ENCODE measurements around the gene AKAP1. TPM values are rescaled to one million over a fixed set of nuclear protein-coding genes. Genes with fewer than 3 reads are reported as not detected.

The AKAP1 gene
- total RNA-seq (2014; rRNA removed; shearing (Covaris generic); ENCODE audit: low replicate concordance) = 56.1 and 71.2 TPM in 2 replicates

DNA sequence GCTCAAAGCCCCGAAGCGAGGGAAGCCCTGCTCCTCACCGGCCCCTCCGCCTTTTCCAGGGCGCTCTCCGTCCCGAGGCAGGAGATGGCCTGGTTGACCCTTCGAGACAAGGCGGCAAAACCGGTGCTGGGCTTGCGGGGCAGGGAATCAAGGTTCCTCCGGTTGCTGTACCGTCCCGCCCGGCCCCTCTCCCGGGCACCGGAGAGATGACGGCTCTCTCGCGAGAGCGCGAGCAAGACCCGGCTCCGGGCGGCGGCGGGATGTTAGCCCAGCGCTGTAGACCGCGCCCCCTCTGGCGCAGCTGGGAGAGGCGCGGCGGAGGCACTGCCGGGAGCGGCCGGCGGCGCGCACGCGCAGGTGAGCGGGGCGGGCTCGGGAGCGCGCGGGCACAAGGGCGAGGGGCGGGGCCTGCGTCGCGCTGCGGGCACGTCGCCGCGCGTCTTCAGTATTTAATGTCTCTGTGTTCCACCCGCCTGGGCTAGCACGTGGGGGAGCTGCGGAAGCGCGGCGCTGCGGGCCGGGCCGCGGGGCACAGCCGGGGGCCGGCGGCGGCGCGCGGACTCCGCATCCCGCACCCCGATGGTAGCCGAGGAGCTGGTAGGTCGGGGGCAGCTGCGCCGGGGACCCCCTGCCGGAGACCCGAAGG, at the start of gene AKAP1:
TSS of gene AKAP1 (plus strand) at position 445 of the 646 bp plus-strand sequence. CDS start 20,219 bp downstream, outside the sequence.
- peak within 1 kb of the TSS; percentile 96 for H2AFZ ChIP-seq (ENCODE audit: low read length)
- H4K20me1 ChIP-seq (ENCODE audit: insufficient read depth, low read depth, low read length) = peaks cover 39% of the 10 kb centered on the region
- no peaks in the 10 kb centered on the region for H3K27me3 ChIP-seq (ENCODE audit: low read length)
- H3K79me2 ChIP-seq (ENCODE audit: low read length) = peaks cover 47% of the 10 kb centered on the region
- H3K4me1 ChIP-seq (ENCODE audit: low read length) = peaks cover 42% of the 10 kb centered on the region
- H3K27ac ChIP-seq (ENCODE audit: low read length) = peak within 1 kb of the TSS; percentile 63
- no peaks in the 10 kb centered on the region for H3K9me2 ChIP-seq (replicated peaks; ENCODE audit: insufficient read depth, low read length)
- peak within 1 kb of the TSS; percentile 83 for H3K4me3 ChIP-seq (ENCODE audit: low read length)
- no peaks in the 10 kb centered on the region for H3K36me3 ChIP-seq (ENCODE audit: insufficient read depth, low read length)
- peak within 1 kb of the TSS; percentile 99 for H3K4me2 ChIP-seq (ENCODE audit: low read depth, low read length, poor library complexity, severe bottlenecking)
- DNase-seq = peak; percentile 99
- H3K9me3 ChIP-seq (ENCODE audit: low read length) = no peaks in the 10 kb centered on the region
- H3K9ac ChIP-seq (ENCODE audit: low read length) = peak within 1 kb of the TSS; percentile 92

- H3K9me3 ChIP-seq (ENCODE audit: low read length) = no peaks in the 10 kb centered on the region
- H3K36me3 ChIP-seq (ENCODE audit: insufficient read depth, low read length) = no peaks in the 10 kb centered on the region
- no peak overlapping the region for H3K4me2 ChIP-seq (ENCODE audit: low read depth, low read length, poor library complexity, severe bottlenecking)
- no peak overlapping the region for H3K9ac ChIP-seq (ENCODE audit: low read length)
- no peaks in the 10 kb centered on the region for H3K27me3 ChIP-seq (ENCODE audit: low read length)
- no peaks in the 10 kb centered on the region for H4K20me1 ChIP-seq (ENCODE audit: insufficient read depth, low read depth, low read length)
- H3K9me2 ChIP-seq (replicated peaks; ENCODE audit: insufficient read depth, low read length) = no peaks in the 10 kb centered on the region
- H3K4me1 ChIP-seq (ENCODE audit: low read length) = no peaks in the 10 kb centered on the region
- H3K27ac ChIP-seq (ENCODE audit: low read length) = no peak overlapping the region
- H3K79me2 ChIP-seq (ENCODE audit: low read length) = no peaks in the 10 kb centered on the region
- H3K4me3 ChIP-seq (ENCODE audit: low read length) = no peak overlapping the region
- H2AFZ ChIP-seq (ENCODE audit: low read length) = no peak overlapping the region
- no peak for DNase-seq
Measured at GRCh38 chr17:57035971-57036481, 49.0 kb upstream of the AKAP1 start.

DNA sequence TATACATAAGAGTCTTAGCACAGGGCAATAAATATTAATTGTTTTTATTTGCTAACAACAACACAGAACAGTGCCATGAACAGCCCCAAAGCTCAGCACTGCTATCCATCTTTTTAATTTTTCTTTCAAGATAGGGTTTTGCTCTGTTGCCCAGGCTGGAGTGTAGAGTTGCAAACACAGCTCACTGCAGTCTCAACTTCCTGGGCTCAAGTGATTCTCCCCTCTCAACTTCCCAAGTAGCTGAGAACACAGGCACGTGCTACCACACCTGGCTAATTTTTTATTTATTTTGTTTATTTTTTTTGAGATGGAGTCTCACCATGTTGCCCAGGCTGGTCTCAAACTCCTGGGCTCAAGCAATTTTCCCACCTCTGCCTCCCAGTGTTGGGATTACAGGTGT, 47.6 kb upstream of the AKAP1 start:
- no peaks in the 10 kb centered on the region for H3K9me2 ChIP-seq (replicated peaks; ENCODE audit: insufficient read depth, low read length)
- H3K36me3 ChIP-seq (ENCODE audit: insufficient read depth, low read length) = no peaks in the 10 kb centered on the region
- no peaks in the 10 kb centered on the region for H3K27me3 ChIP-seq (ENCODE audit: low read length)
- no peaks in the 10 kb centered on the region for H4K20me1 ChIP-seq (ENCODE audit: insufficient read depth, low read depth, low read length)
- H3K27ac ChIP-seq (ENCODE audit: low read length) = no peak overlapping the region
- no peaks in the 10 kb centered on the region for H3K4me1 ChIP-seq (ENCODE audit: low read length)
- no peak overlapping the region for H3K4me2 ChIP-seq (ENCODE audit: low read depth, low read length, poor library complexity, severe bottlenecking)
- no peak overlapping the region for H3K9ac ChIP-seq (ENCODE audit: low read length)
- H3K79me2 ChIP-seq (ENCODE audit: low read length) = no peaks in the 10 kb centered on the region
- DNase-seq = no peak
- no peak overlapping the region for H2AFZ ChIP-seq (ENCODE audit: low read length)
- H3K9me3 ChIP-seq (ENCODE audit: low read length) = no peaks in the 10 kb centered on the region
- H3K4me3 ChIP-seq (ENCODE audit: low read length) = no peak overlapping the region

GRCh38 chr17:57038486-57038885, 46.6 kb upstream of the AKAP1 start:
- Histone ChIP-seq H4K20me1 (ENCODE audit: insufficient read depth, low read depth, low read length) (no peaks in the 10 kb centered on the region), H3K36me3 (ENCODE audit: insufficient read depth, low read length) (no peaks in the 10 kb centered on the region), H3K4me1 (ENCODE audit: low read length) (no peaks in the 10 kb centered on the region), H2AFZ (ENCODE audit: low read length) (no peak overlapping the region), H3K79me2 (ENCODE audit: low read length) (no peaks in the 10 kb centered on the region), H3K9ac (ENCODE audit: low read length) (no peak overlapping the region), H3K27me3 (ENCODE audit: low read length) (no peaks in the 10 kb centered on the region), H3K27ac (ENCODE audit: low read length) (no peak overlapping the region), H3K4me2 (ENCODE audit: low read depth, low read length, poor library complexity, severe bottlenecking) (no peak overlapping the region), H3K9me2 (replicated peaks; ENCODE audit: insufficient read depth, low read length) (no peaks in the 10 kb centered on the region), H3K9me3 (ENCODE audit: low read length) (no peaks in the 10 kb centered on the region), H3K4me3 (ENCODE audit: low read length) (no peak overlapping the region)
- no peak for DNase-seq

DNA sequence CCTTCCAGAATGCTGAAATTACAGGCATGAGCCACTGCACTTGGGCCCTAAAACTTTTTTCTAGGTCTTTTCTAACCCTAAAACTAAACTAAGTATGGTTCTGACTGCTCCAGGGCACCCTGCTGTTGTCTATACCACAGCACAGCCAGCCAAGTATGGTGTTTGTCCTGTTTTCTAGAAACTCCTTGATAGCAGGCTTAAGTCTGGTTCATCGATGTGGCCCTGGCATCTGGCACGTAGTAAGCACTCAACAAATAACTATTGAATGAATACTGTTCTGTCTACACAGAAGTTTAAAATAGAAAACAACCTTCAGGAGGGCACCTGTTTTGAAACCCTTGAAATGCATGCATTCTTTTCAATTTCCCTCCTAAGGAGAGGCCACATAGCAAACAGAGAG, 44.5 kb upstream of the AKAP1 start:
- no peaks in the 10 kb centered on the region for H4K20me1 ChIP-seq (ENCODE audit: insufficient read depth, low read depth, low read length)
- H3K4me1 ChIP-seq (ENCODE audit: low read length) = no peaks in the 10 kb centered on the region
- H3K9me2 ChIP-seq (replicated peaks; ENCODE audit: insufficient read depth, low read length) = no peaks in the 10 kb centered on the region
- H3K36me3 ChIP-seq (ENCODE audit: insufficient read depth, low read length) = no peaks in the 10 kb centered on the region
- no peak overlapping the region for H3K9ac ChIP-seq (ENCODE audit: low read length)
- no peak overlapping the region for H3K4me2 ChIP-seq (ENCODE audit: low read depth, low read length, poor library complexity, severe bottlenecking)
- H3K9me3 ChIP-seq (ENCODE audit: low read length) = no peaks in the 10 kb centered on the region
- no peak overlapping the region for H3K4me3 ChIP-seq (ENCODE audit: low read length)
- peak; percentile 27 for DNase-seq
- H2AFZ ChIP-seq (ENCODE audit: low read length) = no peak overlapping the region
- H3K27ac ChIP-seq (ENCODE audit: low read length) = no peak overlapping the region
- H3K27me3 ChIP-seq (ENCODE audit: low read length) = no peaks in the 10 kb centered on the region
- H3K79me2 ChIP-seq (ENCODE audit: low read length) = no peaks in the 10 kb centered on the region

GRCh38 chr17:57043276-57043675, 41.8 kb upstream of the AKAP1 start:
- Histone ChIP-seq H3K4me2 (ENCODE audit: low read depth, low read length, poor library complexity, severe bottlenecking) (no peak overlapping the region), H3K9ac (ENCODE audit: low read length) (no peak overlapping the region), H3K9me2 (replicated peaks; ENCODE audit: insufficient read depth, low read length) (no peaks in the 10 kb centered on the region), H3K9me3 (ENCODE audit: low read length) (no peaks in the 10 kb centered on the region), H2AFZ (ENCODE audit: low read length) (no peak overlapping the region), H3K27me3 (ENCODE audit: low read length) (no peaks in the 10 kb centered on the region), H3K4me3 (ENCODE audit: low read length) (no peak overlapping the region), H3K4me1 (ENCODE audit: low read length) (no peaks in the 10 kb centered on the region), H3K36me3 (ENCODE audit: insufficient read depth, low read length) (no peaks in the 10 kb centered on the region), H3K79me2 (ENCODE audit: low read length) (no peaks in the 10 kb centered on the region), H4K20me1 (ENCODE audit: insufficient read depth, low read depth, low read length) (no peaks in the 10 kb centered on the region), H3K27ac (ENCODE audit: low read length) (no peak overlapping the region)
- no peak for DNase-seq

GRCh38 chr17:57044976-57045867, 39.8 kb upstream of the AKAP1 start:
- H4K20me1 ChIP-seq (ENCODE audit: insufficient read depth, low read depth, low read length) = no peaks in the 10 kb centered on the region
- no peak overlapping the region for H3K4me2 ChIP-seq (ENCODE audit: low read depth, low read length, poor library complexity, severe bottlenecking)
- no peaks in the 10 kb centered on the region for H3K9me3 ChIP-seq (ENCODE audit: low read length)
- H3K27me3 ChIP-seq (ENCODE audit: low read length) = no peaks in the 10 kb centered on the region
- H3K27ac ChIP-seq (ENCODE audit: low read length) = no peak overlapping the region
- no peak overlapping the region for H2AFZ ChIP-seq (ENCODE audit: low read length)
- H3K9me2 ChIP-seq (replicated peaks; ENCODE audit: insufficient read depth, low read length) = no peaks in the 10 kb centered on the region
- no peaks in the 10 kb centered on the region for H3K4me1 ChIP-seq (ENCODE audit: low read length)
- H3K9ac ChIP-seq (ENCODE audit: low read length) = no peak overlapping the region
- no peaks in the 10 kb centered on the region for H3K79me2 ChIP-seq (ENCODE audit: low read length)
- no peak overlapping the region for H3K4me3 ChIP-seq (ENCODE audit: low read length)
- DNase-seq = no peak
- H3K36me3 ChIP-seq (ENCODE audit: insufficient read depth, low read length) = no peaks in the 10 kb centered on the region
